Activated CD8-positive, alpha-beta memory T cell treated with anti-CD3 and anti-CD28 coated beads for 24 hours (primary cell): ENCODE results near the gene ZNF208.

Experiments used
- DNase-seq: peaks from one replicate; pipeline ENCODE4 v3.0.0-alpha.2; 2020

Gene ZNF208

GRCh38 chr19:21883516-21883915, 127.2 kb downstream of the ZNF208 start:
- no peak for DNase-seq
